HepG2 (cell line): ENCODE measurements around the gene TRIM59.

Experiments used
- TAF15 ChIP-seq: fragments of 200-400 bp; formaldehyde crosslinking; IDR thresholded peaks from one replicate; pipeline ENCODE4 v1.6.1; 2018; ENCODE audit warnings: mild to moderate bottlenecking, low read depth, low read length; ENCODE audit not compliant: poor library complexity, severe bottlenecking
- TF ChIP-seq, protein P1 (sequence below): sonication (generic); formaldehyde crosslinking; IDR thresholded peaks from 2 replicates; pipeline ENCODE4 v1.4.0; 2020; ENCODE audit warnings: mild to moderate bottlenecking, missing genetic modification reagents
- TF ChIP-seq, protein P2 (sequence below): sonication (generic); formaldehyde crosslinking; IDR thresholded peaks from 2 replicates; pipeline ENCODE4 v1.5.0; 2020; ENCODE audit warnings: mild to moderate bottlenecking, missing genetic modification reagents, moderate library complexity
- TF ChIP-seq, protein P3 (sequence below): IDR thresholded peaks from 2 replicates; pipeline ENCODE4 v1.6.1; 2018; ENCODE audit warnings: missing genetic modification reagents

DNA sequence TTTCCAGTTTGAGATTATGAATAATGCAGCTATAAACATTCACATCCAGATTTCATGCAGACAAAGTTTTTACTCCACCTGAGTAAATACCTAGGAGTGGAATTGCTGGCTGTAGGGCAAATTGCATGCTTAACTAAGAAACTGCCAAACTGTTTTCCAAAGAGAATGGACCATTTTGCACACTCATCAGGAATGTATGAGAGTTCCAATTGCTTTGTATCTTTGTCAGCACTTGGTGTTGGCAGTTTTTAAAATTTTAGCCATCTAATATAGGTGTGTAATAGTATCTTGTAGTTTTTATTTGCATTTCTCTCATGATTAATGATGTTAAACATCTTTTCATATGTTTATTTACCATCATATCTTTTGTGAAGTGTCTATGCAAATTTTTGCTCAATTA is 40.6 kb upstream of the TRIM59 start:
- TF ChIP-seq, protein P1, sequence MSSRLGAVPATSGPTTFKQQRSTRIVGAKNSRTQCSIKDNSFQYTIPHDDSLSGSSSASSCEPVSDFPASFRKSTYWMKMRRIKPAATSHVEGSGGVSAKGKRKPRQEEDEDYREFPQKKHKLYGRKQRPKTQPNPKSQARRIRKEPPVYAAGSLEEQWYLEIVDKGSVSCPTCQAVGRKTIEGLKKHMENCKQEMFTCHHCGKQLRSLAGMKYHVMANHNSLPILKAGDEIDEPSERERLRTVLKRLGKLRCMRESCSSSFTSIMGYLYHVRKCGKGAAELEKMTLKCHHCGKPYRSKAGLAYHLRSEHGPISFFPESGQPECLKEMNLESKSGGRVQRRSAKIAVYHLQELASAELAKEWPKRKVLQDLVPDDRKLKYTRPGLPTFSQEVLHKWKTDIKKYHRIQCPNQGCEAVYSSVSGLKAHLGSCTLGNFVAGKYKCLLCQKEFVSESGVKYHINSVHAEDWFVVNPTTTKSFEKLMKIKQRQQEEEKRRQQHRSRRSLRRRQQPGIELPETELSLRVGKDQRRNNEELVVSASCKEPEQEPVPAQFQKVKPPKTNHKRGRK (CRISPR knock-in tag): no peak
- no peak for TF ChIP-seq TAF15
- TF ChIP-seq, protein P2, sequence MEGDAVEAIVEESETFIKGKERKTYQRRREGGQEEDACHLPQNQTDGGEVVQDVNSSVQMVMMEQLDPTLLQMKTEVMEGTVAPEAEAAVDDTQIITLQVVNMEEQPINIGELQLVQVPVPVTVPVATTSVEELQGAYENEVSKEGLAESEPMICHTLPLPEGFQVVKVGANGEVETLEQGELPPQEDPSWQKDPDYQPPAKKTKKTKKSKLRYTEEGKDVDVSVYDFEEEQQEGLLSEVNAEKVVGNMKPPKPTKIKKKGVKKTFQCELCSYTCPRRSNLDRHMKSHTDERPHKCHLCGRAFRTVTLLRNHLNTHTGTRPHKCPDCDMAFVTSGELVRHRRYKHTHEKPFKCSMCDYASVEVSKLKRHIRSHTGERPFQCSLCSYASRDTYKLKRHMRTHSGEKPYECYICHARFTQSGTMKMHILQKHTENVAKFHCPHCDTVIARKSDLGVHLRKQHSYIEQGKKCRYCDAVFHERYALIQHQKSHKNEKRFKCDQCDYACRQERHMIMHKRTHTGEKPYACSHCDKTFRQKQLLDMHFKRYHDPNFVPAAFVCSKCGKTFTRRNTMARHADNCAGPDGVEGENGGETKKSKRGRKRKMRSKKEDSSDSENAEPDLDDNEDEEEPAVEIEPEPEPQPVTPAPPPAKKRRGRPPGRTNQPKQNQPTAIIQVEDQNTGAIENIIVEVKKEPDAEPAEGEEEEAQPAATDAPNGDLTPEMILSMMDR: no peak
- TF ChIP-seq, protein P3, sequence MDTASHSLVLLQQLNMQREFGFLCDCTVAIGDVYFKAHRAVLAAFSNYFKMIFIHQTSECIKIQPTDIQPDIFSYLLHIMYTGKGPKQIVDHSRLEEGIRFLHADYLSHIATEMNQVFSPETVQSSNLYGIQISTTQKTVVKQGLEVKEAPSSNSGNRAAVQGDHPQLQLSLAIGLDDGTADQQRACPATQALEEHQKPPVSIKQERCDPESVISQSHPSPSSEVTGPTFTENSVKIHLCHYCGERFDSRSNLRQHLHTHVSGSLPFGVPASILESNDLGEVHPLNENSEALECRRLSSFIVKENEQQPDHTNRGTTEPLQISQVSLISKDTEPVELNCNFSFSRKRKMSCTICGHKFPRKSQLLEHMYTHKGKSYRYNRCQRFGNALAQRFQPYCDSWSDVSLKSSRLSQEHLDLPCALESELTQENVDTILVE (CRISPR knock-in tag): no peak
